HFF-Myc (cell line): Measurements from ENCODE around the gene KCTD17.
"Not testable (repeated sequence)": the region's sequence is repeated elsewhere in the genome, so short reads cannot be mapped to it uniquely, and the experiment has no call there.

Experiments
- DNase-seq: peaks from one replicate; pipeline ENCODE4 v3.0.0-alpha.2; 2011; ENCODE audit warnings: low read depth; ENCODE audit errors: extremely low read depth
- H3K4me3 ChIP-seq: replicated peaks from 2 replicates; pipeline ENCODE4 v1.5.1; 2011; ENCODE audit warnings: low read depth, mild to moderate bottlenecking, control low read depth, low read length
- TF ChIP-seq, protein P1 (sequence below): IDR thresholded peaks from 2 replicates; pipeline ENCODE4 v1.5.1; 2012; ENCODE audit warnings: mild to moderate bottlenecking, low read depth, low read length, control low read depth; ENCODE audit errors: missing control alignments

KCTD17 gene

DNA sequence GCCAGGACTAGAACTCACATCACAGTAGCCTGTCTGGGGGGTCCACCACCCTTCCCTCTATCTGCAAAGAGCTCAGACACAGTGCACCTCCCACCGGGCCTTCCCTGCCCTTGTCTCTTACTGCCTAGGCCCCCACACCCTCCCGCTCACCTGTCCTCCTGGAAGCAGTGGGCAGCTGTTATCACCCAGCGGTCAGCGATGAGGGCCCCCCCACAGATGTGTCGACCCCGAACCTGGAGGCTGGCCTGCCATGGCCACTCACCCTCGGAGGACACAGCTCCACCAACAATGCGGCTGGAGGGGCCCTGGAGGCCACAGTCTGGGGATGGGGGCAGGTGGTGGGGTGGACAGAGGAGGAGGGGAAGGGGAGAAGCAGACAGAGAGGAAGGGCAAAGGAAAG, 18.8 kb downstream of the KCTD17 start:
- TF ChIP-seq, protein P1, sequence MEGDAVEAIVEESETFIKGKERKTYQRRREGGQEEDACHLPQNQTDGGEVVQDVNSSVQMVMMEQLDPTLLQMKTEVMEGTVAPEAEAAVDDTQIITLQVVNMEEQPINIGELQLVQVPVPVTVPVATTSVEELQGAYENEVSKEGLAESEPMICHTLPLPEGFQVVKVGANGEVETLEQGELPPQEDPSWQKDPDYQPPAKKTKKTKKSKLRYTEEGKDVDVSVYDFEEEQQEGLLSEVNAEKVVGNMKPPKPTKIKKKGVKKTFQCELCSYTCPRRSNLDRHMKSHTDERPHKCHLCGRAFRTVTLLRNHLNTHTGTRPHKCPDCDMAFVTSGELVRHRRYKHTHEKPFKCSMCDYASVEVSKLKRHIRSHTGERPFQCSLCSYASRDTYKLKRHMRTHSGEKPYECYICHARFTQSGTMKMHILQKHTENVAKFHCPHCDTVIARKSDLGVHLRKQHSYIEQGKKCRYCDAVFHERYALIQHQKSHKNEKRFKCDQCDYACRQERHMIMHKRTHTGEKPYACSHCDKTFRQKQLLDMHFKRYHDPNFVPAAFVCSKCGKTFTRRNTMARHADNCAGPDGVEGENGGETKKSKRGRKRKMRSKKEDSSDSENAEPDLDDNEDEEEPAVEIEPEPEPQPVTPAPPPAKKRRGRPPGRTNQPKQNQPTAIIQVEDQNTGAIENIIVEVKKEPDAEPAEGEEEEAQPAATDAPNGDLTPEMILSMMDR, result no peak
- DNase-seq, result no peak
- no peak overlapping the region for H3K4me3 ChIP-seq

DNA sequence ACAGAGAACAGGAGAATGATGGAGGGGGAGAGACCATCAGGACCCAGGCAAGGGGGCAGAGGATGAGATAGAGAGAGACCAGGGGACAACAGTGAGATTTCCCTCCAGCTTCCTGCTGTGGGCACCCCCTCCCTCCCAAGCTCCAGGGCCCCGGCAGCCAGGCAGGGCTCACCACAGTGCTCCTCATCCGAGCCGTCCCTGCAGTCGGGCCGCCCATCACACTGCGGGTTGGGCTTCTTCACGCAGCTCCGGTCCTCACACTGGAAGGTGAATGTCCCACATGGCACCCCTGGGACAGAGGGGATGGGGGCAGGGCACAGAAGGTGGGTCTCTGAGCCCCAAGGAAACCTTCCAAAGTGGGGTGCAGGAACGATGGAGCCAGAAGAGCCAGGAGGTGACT, 19.2 kb downstream of the KCTD17 start:
- TF ChIP-seq, protein P1, result no peak
- no peak for DNase-seq
- no peak overlapping the region for H3K4me3 ChIP-seq

DNA sequence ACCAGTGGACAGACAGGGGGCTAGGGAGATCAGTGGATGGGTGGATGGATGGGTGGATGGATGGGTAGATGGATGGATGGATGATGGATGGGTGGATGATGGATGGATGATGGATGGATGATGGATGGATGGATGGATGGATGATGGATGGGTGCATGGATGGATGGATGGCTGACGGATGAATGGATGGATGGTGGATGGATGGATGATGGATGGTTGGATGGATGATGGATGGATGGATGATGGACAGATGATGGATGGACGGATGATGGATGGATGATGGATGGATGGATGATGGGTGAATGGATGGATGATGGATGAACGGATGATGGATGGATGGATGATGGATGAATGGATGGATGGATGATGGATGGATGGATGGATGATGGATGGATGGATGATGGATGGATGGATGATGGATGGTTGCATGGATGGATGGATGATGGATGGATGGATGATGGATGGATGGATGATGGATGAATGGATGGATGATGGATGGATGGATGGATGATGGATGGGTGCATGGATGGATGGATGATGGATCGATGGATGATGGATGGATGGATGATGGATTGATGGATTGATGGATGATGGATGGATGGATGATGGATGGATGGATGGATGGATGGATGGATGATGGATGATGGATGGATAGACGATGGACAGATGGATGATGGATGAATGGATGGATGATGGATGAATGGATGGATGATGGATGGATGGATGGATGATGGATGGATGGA, 20.5 kb downstream of the KCTD17 start:
- H3K4me3 ChIP-seq, DNase-seq: not testable (repeated sequence)

DNA sequence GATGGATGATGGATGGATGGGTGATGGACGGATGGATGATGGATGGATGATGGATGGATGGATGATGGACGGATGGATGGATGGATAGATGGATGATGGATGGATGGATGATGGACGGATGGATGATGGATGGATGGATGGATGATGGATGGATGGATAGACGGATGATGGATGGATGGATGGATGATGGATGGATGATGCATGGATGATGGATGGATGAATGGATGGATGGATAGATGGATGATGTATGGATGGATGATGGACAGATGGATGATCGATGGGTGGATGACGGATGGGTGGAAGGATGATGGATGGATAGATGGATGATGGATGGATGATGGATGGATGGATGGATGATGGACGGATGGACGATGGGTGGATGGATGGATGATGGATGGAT, 21.1 kb downstream of the KCTD17 start:
- TF ChIP-seq, protein P1, result no peak
- no peak overlapping the region for H3K4me3 ChIP-seq
- no peak for DNase-seq

DNA sequence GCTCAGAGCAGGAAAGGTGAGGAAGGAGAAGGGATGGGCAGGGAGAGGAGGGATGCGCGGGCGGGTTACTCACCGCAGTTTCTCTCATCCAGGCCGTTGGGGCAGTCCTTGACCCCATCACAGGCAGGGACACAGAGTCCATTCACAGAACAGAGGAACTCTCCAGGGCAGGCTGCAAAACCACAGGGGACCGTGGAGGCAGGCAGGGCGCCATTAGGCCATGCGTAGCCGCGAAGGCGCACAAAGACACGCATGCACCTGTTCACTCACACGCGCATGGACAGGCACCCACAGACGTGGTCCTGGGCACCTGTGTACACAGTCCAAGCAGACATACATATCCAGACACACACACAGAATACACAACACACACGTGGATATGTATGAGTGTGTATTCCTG, 23.0 kb downstream of the KCTD17 start:
- no peak for DNase-seq
- TF ChIP-seq, protein P1, result no peak
- H3K4me3 ChIP-seq, result no peak overlapping the region

DNA sequence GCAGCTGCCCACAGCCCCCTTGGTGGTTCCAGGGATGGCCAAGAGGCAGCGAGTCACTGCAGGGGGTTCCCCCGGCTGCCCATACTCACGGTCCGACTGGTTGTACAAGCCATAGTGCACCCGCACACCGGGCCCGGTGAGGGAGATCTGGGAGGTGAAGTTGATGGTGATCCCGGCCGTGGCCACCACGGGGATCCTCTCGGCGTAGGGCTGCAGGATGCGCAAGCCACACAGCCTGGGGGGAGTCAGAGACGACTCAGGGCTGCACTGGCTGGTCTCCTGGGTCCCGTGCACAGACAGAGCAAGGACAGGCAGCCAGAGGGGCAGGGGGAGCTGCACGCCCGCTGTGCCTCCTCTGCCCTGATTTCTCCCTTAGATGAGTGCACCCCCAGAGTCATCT, 23.5 kb downstream of the KCTD17 start:
- no peak for DNase-seq
- TF ChIP-seq, protein P1, result no peak
- no peak overlapping the region for H3K4me3 ChIP-seq

DNA sequence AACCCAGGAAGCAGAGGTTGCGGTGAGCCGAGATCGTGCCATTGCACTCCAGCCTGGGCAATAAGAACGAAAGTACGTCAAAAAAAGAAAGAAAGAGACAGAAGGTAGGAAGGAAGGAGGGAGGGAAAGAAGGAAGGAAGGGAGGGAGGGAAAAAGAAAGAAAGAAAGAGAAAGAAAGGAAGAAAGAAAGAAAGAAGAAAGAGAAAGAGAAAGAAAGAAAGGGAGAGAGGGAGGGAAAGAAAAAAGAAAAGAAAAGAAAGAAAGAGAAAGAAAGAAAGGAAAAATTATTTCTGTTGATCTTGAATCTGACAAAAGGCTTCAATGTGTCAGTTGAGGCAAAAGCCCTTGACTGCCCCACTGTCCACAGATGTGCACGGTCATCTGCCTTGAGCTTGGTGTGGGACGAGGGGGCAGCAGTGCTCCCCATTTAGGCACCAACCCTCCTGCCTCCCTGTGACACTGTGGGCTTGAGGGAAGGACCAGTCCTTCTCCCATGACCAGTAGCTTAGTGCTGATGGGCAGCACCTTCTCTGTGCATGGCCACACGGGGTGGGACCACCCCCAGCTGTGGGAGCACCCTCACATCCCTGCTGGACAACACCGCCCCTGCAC, 24.4 kb downstream of the KCTD17 start:
- TF ChIP-seq, protein P1, result no peak
- no peak for DNase-seq
- no peak overlapping the region for H3K4me3 ChIP-seq
